PC-9 (cell line): ENCODE results near the gene MYH14.

Experiments
- EZH2 ChIP-seq: fragments of 200-600 bp; sonication (generic); IDR thresholded peaks from 2 replicates; pipeline ENCODE4 v1.8.0; 2017; ENCODE audit warnings: antibody characterized with exemption, low read depth
- TF ChIP-seq, protein P1 (sequence below): fragments of 200-600 bp; sonication (generic); conservative IDR thresholded peaks from 2 replicates; pipeline ENCODE4 v1.6.1; 2017; ENCODE audit warnings: mixed run types, antibody characterized with exemption, mild to moderate bottlenecking, moderate library complexity

DNA sequence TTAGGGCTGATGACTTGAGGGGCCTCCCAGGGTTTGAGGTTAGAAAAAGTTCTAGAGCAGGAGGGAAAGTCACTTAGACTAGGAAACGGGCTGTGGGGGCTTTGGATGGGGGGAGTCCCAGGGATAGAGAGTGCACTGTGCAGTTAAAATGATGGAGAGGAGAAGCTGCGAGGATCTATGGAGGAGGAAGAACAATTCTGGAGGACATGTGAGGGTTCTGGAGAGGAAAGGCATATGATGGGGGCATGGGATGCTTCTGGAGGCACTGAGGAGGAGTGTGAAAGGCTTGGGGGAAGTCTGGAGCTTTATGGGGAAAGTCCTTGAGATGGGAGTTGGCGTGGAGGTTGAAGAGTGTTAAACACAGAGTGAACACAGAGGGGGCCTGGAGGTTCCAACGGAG is 123.6 kb downstream of the MYH14 start:
- TF ChIP-seq, protein P1, sequence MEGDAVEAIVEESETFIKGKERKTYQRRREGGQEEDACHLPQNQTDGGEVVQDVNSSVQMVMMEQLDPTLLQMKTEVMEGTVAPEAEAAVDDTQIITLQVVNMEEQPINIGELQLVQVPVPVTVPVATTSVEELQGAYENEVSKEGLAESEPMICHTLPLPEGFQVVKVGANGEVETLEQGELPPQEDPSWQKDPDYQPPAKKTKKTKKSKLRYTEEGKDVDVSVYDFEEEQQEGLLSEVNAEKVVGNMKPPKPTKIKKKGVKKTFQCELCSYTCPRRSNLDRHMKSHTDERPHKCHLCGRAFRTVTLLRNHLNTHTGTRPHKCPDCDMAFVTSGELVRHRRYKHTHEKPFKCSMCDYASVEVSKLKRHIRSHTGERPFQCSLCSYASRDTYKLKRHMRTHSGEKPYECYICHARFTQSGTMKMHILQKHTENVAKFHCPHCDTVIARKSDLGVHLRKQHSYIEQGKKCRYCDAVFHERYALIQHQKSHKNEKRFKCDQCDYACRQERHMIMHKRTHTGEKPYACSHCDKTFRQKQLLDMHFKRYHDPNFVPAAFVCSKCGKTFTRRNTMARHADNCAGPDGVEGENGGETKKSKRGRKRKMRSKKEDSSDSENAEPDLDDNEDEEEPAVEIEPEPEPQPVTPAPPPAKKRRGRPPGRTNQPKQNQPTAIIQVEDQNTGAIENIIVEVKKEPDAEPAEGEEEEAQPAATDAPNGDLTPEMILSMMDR: no peak
- TF ChIP-seq EZH2: no peak
